ENCODE data around the gene PHACTR3.

DNA sequence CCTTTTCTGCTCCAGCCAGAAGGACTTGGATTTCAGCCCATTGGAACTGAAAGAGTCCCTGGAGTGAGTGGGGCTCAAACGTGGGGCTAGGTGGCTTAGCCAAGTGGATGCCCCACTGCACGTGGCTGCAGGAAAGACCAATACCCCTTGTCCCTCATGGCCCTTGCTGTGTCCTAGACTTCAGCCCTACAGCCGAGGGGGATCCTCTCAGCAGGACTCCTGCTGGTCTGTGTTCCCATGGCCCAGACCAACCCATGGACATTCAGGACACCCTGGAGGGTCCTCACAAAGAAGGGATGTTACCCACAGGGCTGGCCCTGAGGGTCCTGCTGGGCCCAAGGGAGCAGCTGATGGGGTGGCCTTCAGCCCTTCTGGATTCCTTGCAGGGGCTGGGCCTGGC is 30.0 kb upstream of the PHACTR3 start:
- TF ChIP-seq, protein P1, sequence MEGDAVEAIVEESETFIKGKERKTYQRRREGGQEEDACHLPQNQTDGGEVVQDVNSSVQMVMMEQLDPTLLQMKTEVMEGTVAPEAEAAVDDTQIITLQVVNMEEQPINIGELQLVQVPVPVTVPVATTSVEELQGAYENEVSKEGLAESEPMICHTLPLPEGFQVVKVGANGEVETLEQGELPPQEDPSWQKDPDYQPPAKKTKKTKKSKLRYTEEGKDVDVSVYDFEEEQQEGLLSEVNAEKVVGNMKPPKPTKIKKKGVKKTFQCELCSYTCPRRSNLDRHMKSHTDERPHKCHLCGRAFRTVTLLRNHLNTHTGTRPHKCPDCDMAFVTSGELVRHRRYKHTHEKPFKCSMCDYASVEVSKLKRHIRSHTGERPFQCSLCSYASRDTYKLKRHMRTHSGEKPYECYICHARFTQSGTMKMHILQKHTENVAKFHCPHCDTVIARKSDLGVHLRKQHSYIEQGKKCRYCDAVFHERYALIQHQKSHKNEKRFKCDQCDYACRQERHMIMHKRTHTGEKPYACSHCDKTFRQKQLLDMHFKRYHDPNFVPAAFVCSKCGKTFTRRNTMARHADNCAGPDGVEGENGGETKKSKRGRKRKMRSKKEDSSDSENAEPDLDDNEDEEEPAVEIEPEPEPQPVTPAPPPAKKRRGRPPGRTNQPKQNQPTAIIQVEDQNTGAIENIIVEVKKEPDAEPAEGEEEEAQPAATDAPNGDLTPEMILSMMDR (IDR thresholded peaks at IDR 0.05; ENCODE audit: low read depth, low read length, poor library complexity, severe bottlenecking) = no peak
- no peak for TF ChIP-seq EZH2phosphoT487 (IDR thresholded peaks at IDR 0.05; ENCODE audit: borderline replicate concordance, low read length)
